T follicular helper cell (primary cell): ENCODE results near the gene TRIOBP.
A peak's percentile ranks its signal among the peaks of the same experiment; 100 is the strongest.

ENCODE experiments used
- DNase-seq: peaks from one replicate; pipeline ENCODE4 v3.0.0-alpha.2; 2020; ENCODE audit warnings: low read depth

The TRIOBP gene

DNA sequence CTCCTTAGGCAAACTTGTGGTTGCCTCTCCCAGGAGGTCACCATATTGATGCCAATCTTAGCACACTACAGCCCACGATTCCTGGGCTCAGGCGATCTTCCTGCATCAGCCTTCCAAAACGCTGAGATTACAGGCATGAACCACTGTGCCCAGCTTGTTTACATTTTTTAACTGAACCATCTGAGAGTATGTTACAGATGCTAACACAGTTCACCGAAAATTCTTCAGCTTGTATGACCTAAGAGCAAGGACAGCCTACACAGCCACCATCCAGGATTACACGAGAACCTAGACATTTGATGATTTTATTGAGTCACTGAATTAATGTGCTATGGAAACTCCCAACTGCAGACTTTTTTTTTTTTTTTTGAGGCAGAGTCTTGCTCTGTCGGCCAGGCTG is 27.3 kb upstream of the TRIOBP start:
- DNase-seq, result no peak

DNA sequence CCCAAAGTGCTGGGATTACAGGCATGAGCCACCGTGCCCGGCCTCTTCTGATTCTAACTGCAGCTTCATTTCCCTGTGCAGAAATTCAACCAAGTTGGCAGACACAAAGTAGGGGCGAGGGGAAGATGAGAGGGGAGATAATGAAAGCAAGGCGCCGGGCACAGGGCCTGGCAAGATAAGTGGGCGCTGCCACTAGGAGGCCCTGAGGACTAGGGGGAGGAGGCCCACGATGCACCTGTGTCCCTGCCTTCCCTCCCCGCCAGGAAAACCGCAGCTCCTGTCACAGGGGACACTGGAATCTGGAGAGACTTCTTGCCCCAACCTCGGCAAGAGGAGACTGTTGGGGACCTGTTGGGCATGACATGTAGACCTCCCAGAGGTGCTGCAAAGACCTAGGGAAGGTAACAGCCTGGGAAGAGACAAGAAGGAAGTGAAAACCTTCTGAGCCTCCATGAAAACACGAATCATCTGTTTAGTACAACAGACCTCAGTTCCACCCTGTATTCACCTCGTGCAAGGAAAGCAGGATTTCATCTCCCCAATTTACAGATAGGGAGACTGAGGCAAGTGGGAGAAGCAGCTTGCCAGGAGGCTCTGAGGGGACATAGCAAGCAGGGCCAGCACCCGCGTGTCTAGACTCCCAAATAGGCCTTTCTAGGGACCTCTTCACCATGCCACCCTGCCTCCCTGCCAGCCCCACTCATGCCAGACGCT is 24.5 kb upstream of the TRIOBP start:
- DNase-seq, result peak; percentile 41

- DNase-seq, result no peak
Measured at GRCh38 chr22:37672920-37673455, 23.9 kb upstream of the TRIOBP start.

- DNase-seq, result no peak
Measured at GRCh38 chr22:37674248-37674647, 22.6 kb upstream of the TRIOBP start.

DNA sequence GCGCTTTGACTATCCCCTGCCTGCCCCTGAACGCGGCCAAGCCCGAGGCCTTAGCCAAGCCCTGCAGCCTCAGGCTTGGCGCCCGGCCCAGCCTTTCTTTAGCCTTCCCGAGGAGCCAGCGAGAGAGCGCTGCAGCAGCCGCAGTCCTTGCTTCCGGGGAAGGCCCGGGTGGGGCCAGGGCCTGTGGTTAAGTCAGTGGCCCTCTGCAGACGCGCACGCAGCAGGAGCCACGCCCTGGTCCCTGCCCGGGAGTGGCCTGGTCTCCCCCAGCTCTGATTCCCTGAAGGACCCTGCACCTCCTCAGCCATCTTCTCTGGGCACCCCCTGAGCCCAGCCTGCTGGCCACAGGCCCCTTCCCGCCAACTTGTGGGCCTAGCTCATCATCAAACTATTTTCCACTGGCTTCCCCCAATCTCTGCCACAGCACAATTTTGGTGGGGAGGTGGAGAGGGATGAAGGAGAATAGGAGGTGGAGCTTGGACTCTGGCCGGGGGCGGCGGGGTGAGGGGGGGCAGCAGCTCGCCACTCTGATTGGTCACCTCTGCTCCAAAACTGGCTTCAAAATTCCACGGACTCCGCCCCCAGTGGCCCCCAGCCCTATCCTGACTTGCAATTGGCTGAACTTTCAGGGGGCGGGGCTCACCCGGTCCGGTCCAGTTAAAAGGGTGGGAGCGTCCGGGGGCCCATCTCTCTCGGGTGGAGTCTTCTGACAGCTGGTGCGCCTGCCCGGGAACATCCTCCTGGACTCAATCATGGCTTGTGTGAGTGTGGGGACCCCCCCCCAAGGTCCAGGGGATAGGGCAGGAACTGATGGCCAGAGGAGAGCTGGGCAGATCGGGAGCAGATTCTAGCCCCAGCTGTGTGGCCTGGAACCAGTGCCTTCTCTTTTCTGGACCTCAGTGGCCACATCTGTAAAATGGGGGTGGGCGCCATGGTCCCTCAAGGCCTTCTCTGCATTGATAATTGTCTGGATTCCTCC is 21.6 kb upstream of the TRIOBP start, which contains the start of gene LGALS1:
LGALS1 (plus strand) TSS at position 686 of the 979 bp plus-strand sequence; CDS start at position 753, 67 bp downstream.
- DNase-seq, result peak; percentile 16

- DNase-seq, result no peak
Measured at GRCh38 chr22:37675930-37676735, 20.7 kb upstream of the TRIOBP start.

DNA sequence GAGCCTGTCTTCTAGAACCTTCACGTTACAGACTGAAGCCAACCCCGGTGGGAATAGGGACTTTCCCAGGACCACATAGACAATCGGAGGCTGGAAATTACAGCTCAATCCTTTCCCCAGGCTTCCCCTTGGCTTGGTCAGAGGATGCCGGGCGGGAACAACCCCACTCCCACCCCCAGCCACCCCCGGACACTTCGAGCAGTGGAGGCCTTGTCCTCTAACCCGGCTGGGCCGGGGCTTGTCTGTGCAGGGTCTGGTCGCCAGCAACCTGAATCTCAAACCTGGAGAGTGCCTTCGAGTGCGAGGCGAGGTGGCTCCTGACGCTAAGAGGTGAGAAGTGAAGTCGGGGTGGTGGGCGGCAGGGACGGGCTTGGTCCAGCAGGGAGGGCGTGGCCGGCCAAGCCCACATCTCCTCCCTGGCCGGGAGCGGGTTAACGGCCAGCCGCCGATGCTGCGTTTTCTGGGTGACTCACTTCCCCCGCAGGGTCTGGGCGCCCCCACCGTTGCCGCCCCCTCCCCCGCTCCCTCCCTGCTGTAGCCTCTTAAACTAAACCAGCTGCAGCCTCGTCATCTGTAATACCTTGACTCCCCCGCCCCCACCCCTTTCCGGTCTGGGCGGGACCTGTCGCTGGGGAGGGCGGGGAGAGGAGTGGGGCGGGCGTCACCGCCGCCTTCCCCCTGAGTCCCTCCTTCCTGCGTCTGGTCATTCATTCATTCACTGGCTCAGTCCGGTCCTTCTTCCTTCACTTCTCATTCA is 19.9 kb upstream of the TRIOBP start:
- peak; percentile 91 for DNase-seq

- no peak for DNase-seq
Measured at GRCh38 chr22:37677493-37677974, 19.3 kb upstream of the TRIOBP start.

DNA sequence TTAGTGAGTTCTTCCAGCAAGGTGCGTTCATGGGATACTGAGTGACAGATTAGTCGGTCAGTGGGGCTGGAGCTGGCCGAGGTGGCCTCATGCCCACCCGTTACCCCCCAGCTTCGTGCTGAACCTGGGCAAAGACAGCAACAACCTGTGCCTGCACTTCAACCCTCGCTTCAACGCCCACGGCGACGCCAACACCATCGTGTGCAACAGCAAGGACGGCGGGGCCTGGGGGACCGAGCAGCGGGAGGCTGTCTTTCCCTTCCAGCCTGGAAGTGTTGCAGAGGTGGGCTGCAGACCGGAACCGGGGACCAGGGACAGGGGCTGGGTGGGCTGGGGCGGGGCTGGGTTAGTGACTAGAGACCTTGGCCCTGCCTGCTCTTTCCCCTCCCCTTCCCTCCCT is 18.5 kb upstream of the TRIOBP start:
- no peak for DNase-seq

DNA sequence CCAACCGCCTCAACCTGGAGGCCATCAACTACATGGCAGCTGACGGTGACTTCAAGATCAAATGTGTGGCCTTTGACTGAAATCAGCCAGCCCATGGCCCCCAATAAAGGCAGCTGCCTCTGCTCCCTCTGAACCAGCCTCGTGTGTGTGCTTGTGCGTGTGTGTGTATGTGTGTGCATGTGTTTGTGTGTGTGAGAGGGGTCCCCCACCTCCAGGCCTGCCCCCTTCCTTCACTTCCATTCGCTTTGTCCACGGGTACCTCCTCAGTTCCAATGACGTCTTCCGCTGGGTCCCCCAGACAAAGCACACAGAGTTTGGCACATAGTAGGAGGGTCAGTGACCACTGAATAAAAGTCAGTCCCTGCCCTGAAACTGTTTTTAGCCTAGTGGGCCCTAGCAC is 17.2 kb upstream of the TRIOBP start:
- no peak for DNase-seq

DNA sequence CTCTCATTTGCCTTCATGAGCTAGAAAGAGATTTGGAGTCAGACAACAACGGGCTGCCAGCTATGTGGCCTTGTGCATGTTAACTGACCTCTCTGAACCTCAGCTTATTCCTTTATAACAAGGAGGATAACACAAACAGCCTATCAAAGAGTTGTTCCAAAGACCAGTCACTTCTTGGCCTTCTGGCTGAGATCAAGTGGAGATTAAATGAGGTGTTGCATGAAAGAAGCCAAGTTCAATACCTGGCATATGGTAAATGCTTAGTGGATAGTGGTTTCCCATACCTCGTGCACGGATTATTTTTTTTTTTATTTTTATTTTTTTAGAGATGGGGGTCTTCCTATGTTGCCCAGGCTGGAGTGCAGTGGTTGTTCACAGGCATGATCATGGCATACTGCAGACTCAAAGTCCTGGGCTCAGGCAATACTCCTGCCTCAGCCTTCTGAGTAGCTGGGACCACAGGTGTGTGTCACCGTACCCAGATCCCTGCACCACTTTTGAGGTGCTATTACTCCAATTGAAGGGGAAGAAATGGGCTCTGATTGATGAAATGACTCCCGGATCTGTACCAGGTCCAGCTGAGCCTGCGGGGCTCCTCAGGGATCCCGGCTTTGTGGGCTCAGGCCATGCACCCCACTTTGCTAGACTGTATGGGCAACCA is 16.5 kb upstream of the TRIOBP start:
- no peak for DNase-seq

- no peak for DNase-seq
Measured at GRCh38 chr22:37681001-37681424, 15.8 kb upstream of the TRIOBP start.

DNA sequence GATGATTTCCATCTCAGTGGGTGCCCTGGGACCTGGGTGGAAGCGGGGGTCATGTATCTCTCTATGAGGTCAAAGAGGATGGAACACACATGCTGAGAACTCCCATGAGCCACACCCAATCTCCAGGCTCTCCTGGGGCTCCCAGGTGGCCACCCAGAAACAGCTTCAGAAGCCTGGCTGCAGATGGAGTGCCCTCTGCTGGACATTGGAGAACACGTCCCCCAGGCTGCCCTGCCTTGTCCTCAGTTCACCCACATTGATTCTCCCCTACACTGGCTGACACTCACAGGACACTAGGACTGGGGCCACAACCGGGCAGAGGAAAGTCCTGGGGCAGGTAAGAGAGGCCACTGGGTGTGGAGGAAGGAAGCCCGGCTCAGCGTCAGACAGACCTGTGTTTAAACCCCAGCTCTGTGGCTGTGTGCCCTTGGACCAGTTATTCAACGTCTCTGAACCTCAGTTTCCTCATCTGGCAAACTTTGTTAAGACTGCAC is 15.2 kb upstream of the TRIOBP start:
- peak; percentile 59 for DNase-seq

GRCh38 chr22:37684803-37685615 is 11.8 kb upstream of the TRIOBP start:
- DNase-seq, result no peak

DNA sequence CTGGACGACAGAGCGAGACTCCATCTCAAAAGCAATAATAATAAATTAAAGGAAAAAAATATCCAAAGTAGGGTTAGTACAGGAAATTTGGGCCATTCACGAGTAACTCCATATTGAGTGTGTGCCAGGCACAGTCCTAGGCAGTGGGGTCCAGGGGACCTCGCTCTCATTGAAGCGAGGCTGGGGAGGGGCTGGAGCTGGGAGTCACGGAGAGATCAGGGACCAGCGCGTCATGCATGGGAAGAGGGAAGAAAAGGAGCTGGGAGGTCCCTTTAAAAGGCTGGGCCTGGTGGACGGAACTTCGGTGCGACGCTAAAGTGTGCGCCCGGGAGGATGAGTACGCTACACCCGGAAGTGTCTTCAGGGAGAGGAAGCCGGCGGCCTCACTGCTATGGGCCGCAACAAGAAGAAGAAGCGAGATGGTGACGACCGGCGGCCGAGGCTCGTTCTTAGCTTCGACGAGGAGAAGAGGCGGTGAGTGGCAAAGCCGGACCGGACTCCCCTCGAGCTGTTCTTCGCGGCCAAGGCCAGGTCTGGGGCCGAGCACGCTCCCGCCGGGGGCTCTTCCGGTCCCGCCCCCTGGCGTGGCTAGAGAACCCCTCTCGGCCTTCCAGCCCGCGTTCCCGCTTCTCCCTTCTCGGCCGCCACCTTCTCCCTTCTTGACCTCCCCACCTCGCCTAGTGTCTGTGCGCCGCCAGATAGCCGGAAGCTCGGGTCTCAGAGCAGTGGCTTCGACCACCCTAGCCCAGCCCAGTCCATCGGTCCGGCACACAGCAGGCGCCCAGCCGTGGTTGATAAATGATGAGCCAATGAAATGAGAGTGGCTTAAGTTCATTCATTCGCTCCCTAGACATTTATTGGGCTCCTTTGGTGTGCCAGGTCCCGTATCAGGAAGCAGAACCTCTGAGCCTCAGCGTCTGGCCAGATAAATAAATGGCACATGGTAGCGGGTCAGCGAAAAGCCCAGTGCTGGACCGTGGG is 10.6 kb upstream of the TRIOBP start, which contains the start of gene NOL12:
NOL12 (plus strand) TSS at position 342 of the 981 bp plus-strand sequence; CDS start at position 392, 50 bp downstream.
- DNase-seq, result peak; percentile 60

DNA sequence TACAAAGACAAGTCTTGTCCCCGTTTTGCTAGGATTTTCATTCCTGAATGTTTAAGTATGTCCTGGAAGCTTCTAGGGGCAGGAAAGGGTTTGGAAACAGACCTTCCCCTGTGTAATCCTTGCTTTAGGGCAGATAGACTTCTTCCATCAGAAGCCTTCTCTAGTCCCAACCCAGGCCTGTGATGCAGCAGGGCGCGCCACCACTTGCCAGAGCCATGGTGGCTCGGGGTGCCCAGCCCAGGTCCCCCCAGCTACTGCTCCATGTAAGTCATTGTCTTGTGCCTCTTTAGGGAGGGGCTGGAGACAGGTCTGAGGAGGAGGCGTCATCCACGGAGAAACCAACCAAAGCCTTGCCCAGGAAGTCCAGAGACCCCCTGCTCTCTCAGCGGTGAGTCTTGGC is 6.4 kb upstream of the TRIOBP start:
- no peak for DNase-seq

GRCh38 chr22:37690901-37691504 is 5.8 kb upstream of the TRIOBP start:
- no peak for DNase-seq
